Natural killer cell (primary cell): ENCODE results near the gene TPRN. TPM values are rescaled to one million over a fixed set of nuclear protein-coding genes. Genes with fewer than 3 reads are reported as not detected.

Experiments
- ATAC-seq, 3 donors: fragments of 150-1000 bp in 2 of 3; fragments of 200-7000 bp in 1 of 3; cut with Tn5 transposase; 1 replicate in 1 of 3; 2 replicates in 2 of 3; pipeline ENCODE4 v1.10.0; 2021; ENCODE audit warnings: mild to moderate bottlenecking in 2 of 3, moderate library complexity in 2 of 3
- DNase-seq, 2 donors: peaks; one replicate each; pipeline versions ENCODE4 v3.0.0 to v3.0.0-alpha.2; 2013 to 2021; ENCODE audit warnings: mixed read lengths in 1 of 2
- H3K27ac ChIP-seq: one replicate; pipeline ENCODE4 v1.5.1; 2013; ENCODE audit warnings: mild to moderate bottlenecking, low read length
- H3K27me3 ChIP-seq: one replicate; pipeline ENCODE4 v1.6.1; 2013; ENCODE audit warnings: low read length; ENCODE audit not compliant: control insufficient read depth, insufficient read depth
- H3K36me3 ChIP-seq: one replicate; pipeline ENCODE4 v1.6.1; 2013; ENCODE audit warnings: low read length; ENCODE audit not compliant: control insufficient read depth, insufficient read depth
- H3K4me1 ChIP-seq: one replicate; pipeline ENCODE4 v1.6.1; 2013; ENCODE audit warnings: low read length; ENCODE audit not compliant: control insufficient read depth, insufficient read depth
- H3K4me3 ChIP-seq: one replicate; pipeline ENCODE4 v1.5.1; 2013; ENCODE audit warnings: low read length
- H3K9me3 ChIP-seq: one replicate; pipeline ENCODE4 v1.6.1; 2013; ENCODE audit warnings: low read length; ENCODE audit not compliant: control insufficient read depth, insufficient read depth
- H3K27ac Mint-ChIP-seq, 2 donors: one replicate each; pipeline ENCODE4 v1.8.0; 2022; ENCODE audit warnings: mild to moderate bottlenecking in 2 of 2, mixed read lengths in 2 of 2, moderate library complexity in 1 of 2
- H3K27me3 Mint-ChIP-seq, 2 donors: one replicate each; pipeline ENCODE4 v1.8.0; 2022; ENCODE audit warnings: low read depth in 2 of 2, mixed read lengths in 2 of 2
- H3K36me3 Mint-ChIP-seq: one replicate; pipeline ENCODE4 v1.8.0; 2022; ENCODE audit warnings: mixed read lengths
- H3K4me1 Mint-ChIP-seq, 2 donors: one replicate each; pipeline ENCODE4 v1.8.0; 2022; ENCODE audit warnings: mixed read lengths in 2 of 2
- H3K4me3 Mint-ChIP-seq: one replicate; pipeline ENCODE4 v1.8.0; 2022; ENCODE audit warnings: mild to moderate bottlenecking, moderate library complexity, mixed read lengths
- H3K9me3 Mint-ChIP-seq, 2 donors: one replicate each; pipeline ENCODE4 v1.8.0; 2022; ENCODE audit warnings: mixed read lengths in 2 of 2
- CTCF ChIP-seq: fragments of 200-600 bp; IDR thresholded peaks from one replicate; pipeline ENCODE4 v1.8.0; 2022; ENCODE audit warnings: antibody characterized with exemption
- WGBS: methylation state at CpG from one replicate; pipeline ENCODE4 v1.1.7; 2013; ENCODE audit warnings: missing lambda C conversion rate; ENCODE audit not compliant: insufficient coverage; 5-methylcytosine and 5-hydroxymethylcytosine counted together
- intact Hi-C: fragments of 100-400 bp; cut with micrococcal nuclease; formaldehyde crosslinking; loops from one replicate; pipeline ENCODE4 v1.14.2; 2022
- total RNA-seq, 4 donors: library from RNA; stranded (reverse); fragments of 120-200 nt in 1 of 4; gene quantifications; one replicate each; pipeline versions ENCODE4 v1.2.3 to v1.2.4, GENCODE V29; 2013 to 2022

Gene TPRN
- total RNA-seq, 3 donors from 2014 or later (not counting 1 experiment from before 2014, with no cell fraction given), result 8.2 to 10.6 (median 8.4) TPM

- H3K4me1 ChIP-seq, result peaks cover 11% of the 10 kb centered on the region
- WGBS, result 97% methylated on average over 12 of the region's 12 CpGs
- no peaks in the 10 kb centered on the region for H3K36me3 ChIP-seq
- no peak for ATAC-seq
- no peak overlapping the region for H3K27ac ChIP-seq
- H3K27ac Mint-ChIP-seq, result no peak overlapping the region
- H3K4me1 Mint-ChIP-seq, result peaks cover 0 to 6% of the 10 kb centered on the region in 2 donors
- no peaks in the 10 kb centered on the region for H3K36me3 Mint-ChIP-seq
- intact Hi-C loops, result no loop called here
- no peak overlapping the region for H3K4me3 Mint-ChIP-seq
- DNase-seq, result no peak
- H3K4me3 ChIP-seq, result no peak overlapping the region
- H3K27me3 Mint-ChIP-seq, result no peaks in the 10 kb centered on the region
- no peak for TF ChIP-seq CTCF
- H3K9me3 Mint-ChIP-seq, result no peaks in the 10 kb centered on the region
- no peaks in the 10 kb centered on the region for H3K27me3 ChIP-seq
- H3K9me3 ChIP-seq, result no peaks in the 10 kb centered on the region
These were observed 18.3 kb upstream of the TPRN start for GRCh38 chr9:137218754-137219271.

GRCh38 chr9:137218212-137218753, 17.7 kb upstream of the TPRN start:
- 95% methylated on average over 30 of the region's 30 CpGs for WGBS

GRCh38 chr9:137217276-137218211, 17.0 kb upstream of the TPRN start:
- Histone ChIP-seq H3K36me3 (no peaks in the 10 kb centered on the region), H3K27me3 (no peaks in the 10 kb centered on the region), H3K27ac (no peak overlapping the region), H3K4me3 (no peak overlapping the region), H3K9me3 (no peaks in the 10 kb centered on the region), H3K4me1 (peaks cover 4% of the 10 kb centered on the region)
- no peak for DNase-seq
- H3K36me3 Mint-ChIP-seq, result no peaks in the 10 kb centered on the region
- TF ChIP-seq CTCF, result no peak
- no peak for ATAC-seq
- 83% methylated on average over 36 of the region's 36 CpGs for WGBS
- no peaks in the 10 kb centered on the region for H3K9me3 Mint-ChIP-seq
- H3K4me1 Mint-ChIP-seq, result no peaks in the 10 kb centered on the region
- no peak overlapping the region for H3K27ac Mint-ChIP-seq
- intact Hi-C loops, result no loop called here
- no peaks in the 10 kb centered on the region for H3K27me3 Mint-ChIP-seq
- no peak overlapping the region for H3K4me3 Mint-ChIP-seq

More at GRCh38 chr9:137218212-137218753, 17.7 kb upstream of the TPRN start:
- Mint-ChIP-seq H3K4me3 (no peak overlapping the region), H3K4me1 (peaks cover 0 to 6% of the 10 kb centered on the region in 2 donors), H3K9me3 (no peaks in the 10 kb centered on the region), H3K27ac (no peak overlapping the region), H3K36me3 (no peaks in the 10 kb centered on the region), H3K27me3 (no peaks in the 10 kb centered on the region)
- no peak for DNase-seq
- H3K9me3 ChIP-seq, result no peaks in the 10 kb centered on the region
- no peak overlapping the region for H3K4me3 ChIP-seq
- intact Hi-C loops, result no loop called here
- no peak overlapping the region for H3K27ac ChIP-seq
- no peaks in the 10 kb centered on the region for H3K27me3 ChIP-seq
- no peaks in the 10 kb centered on the region for H3K36me3 ChIP-seq
- ATAC-seq, result no peak
- no peak for TF ChIP-seq CTCF
- peaks cover 10% of the 10 kb centered on the region for H3K4me1 ChIP-seq
